HEK293 (cell line): ENCODE data around the gene MAGI1.

ENCODE experiments used
- HOXA7 ChIP-seq: sonication (generic); formaldehyde crosslinking; IDR thresholded peaks from 2 replicates; pipeline ENCODE4 v1.8.1; 2022; ENCODE audit warnings: missing genetic modification reagents, borderline replicate concordance
- RBAK ChIP-seq: fragments of 450-650 bp; formaldehyde crosslinking; IDR thresholded peaks from 2 replicates; pipeline ENCODE4 v1.5.1; 2016; ENCODE audit warnings: missing biosample characterization, missing genetic modification characterization
- ZBTB17 ChIP-seq: fragments of 450-650 bp; formaldehyde crosslinking; IDR thresholded peaks from 2 replicates; pipeline ENCODE4 v1.5.1; 2016; ENCODE audit warnings: missing biosample characterization, missing genetic modification characterization
- ZNF274 ChIP-seq, 2 experiments: fragments of 200-500 bp in 1 of 2; fragments of 450-650 bp in 1 of 2; sonication (Bioruptor generic) in 1 of 2; formaldehyde crosslinking in 1 of 2; IDR thresholded peaks; 2 replicates each; pipeline versions ENCODE4 v1.5.1 to v1.6.1; 2014 to 2016; ENCODE audit warnings: borderline replicate concordance in 1 of 2, inconsistent platforms in 1 of 2, low read length in 1 of 2, missing biosample characterization in 1 of 2, missing genetic modification characterization in 1 of 2
- ZNF433 ChIP-seq: fragments of 450-650 bp; formaldehyde crosslinking; IDR thresholded peaks from 2 replicates; pipeline ENCODE4 v1.5.1; 2016; ENCODE audit warnings: missing biosample characterization, missing genetic modification characterization, low read depth
- ZNF623 ChIP-seq: fragments of 450-650 bp; formaldehyde crosslinking; IDR thresholded peaks from 2 replicates; pipeline ENCODE4 v1.5.1; 2016; ENCODE audit warnings: missing biosample characterization, missing genetic modification characterization
- TF ChIP-seq, protein P1 (sequence below): fragments of 450-650 bp; formaldehyde crosslinking; IDR thresholded peaks from 2 replicates; pipeline ENCODE4 v1.5.1; 2016; ENCODE audit warnings: missing biosample characterization, missing genetic modification characterization
- TF ChIP-seq, protein P2 (sequence below): fragments of 450-650 bp; formaldehyde crosslinking; IDR thresholded peaks from 2 replicates; pipeline ENCODE4 v1.5.1; 2016; ENCODE audit warnings: missing biosample characterization, missing genetic modification characterization
- TF ChIP-seq, protein P3 (sequence below): fragments of 450-650 bp; IDR thresholded peaks from 2 replicates; pipeline ENCODE4 v1.5.1; 2018; ENCODE audit warnings: missing biosample characterization, mild to moderate bottlenecking, missing genetic modification characterization

DNA sequence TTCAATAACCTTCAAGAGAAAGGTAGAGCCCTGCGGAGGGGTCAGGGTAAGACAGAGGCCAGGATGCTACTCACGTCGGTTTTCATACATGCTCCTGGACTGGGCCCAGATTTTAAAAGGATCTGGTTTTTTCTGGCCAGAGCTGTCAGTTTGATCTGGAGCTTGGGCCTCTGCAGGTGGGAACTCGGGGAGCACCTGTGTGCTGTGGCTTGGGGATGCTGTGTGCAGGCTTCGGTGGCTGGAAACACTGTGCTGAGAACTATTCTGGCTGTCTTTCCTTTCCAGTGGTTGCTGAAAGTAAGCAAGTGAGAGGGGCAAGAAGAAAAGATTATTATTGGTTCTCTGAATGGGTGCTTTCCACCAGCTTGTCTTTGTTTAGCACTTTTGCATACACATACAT lies 647.6 kb downstream of the MAGI1 start:
- TF ChIP-seq, protein P1, sequence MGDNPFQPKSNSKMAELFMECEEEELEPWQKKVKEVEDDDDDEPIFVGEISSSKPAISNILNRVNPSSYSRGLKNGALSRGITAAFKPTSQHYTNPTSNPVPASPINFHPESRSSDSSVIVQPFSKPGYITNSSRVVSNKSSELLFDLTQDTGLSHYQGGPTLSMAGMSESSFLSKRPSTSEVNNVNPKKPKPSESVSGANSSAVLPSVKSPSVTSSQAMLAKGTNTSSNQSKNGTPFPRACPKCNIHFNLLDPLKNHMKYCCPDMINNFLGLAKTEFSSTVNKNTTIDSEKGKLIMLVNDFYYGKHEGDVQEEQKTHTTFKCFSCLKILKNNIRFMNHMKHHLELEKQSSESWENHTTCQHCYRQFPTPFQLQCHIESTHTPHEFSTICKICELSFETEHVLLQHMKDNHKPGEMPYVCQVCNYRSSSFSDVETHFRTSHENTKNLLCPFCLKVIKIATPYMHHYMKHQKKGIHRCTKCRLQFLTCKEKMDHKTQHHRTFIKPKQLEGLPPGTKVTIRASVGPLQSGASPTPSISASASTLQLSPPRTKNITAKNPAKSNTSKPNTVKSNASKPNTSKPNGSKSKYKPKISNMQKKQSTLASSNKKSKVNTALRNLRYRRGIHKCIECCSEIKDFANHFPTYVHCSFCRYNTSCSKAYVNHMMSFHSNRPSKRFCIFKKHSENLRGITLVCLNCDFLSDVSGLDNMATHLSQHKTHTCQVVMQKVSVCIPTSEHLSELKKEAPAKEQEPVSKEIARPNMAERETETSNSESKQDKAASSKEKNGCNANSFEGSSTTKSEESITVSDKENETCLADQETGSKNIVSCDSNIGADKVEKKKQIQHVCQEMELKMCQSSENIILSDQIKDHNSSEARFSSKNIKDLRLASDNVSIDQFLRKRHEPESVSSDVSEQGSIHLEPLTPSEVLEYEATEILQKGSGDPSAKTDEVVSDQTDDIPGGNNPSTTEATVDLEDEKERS (tag by site-specific recombination) = no peak
- TF ChIP-seq ZNF433 (no peak), HOXA7 (CRISPR knock-in tag) (no peak), ZBTB17 (tag by site-specific recombination) (no peak), RBAK (tag by site-specific recombination) (no peak), ZNF623 (tag by site-specific recombination) (no peak), ZNF274 (IDR thresholded peaks at IDR 0.05; ENCODE audit: low read length) (no peak), ZNF274 (tag by site-specific recombination; IDR thresholded peaks at IDR 0.05; ENCODE audit: borderline replicate concordance) (no peak)
- TF ChIP-seq, protein P2, sequence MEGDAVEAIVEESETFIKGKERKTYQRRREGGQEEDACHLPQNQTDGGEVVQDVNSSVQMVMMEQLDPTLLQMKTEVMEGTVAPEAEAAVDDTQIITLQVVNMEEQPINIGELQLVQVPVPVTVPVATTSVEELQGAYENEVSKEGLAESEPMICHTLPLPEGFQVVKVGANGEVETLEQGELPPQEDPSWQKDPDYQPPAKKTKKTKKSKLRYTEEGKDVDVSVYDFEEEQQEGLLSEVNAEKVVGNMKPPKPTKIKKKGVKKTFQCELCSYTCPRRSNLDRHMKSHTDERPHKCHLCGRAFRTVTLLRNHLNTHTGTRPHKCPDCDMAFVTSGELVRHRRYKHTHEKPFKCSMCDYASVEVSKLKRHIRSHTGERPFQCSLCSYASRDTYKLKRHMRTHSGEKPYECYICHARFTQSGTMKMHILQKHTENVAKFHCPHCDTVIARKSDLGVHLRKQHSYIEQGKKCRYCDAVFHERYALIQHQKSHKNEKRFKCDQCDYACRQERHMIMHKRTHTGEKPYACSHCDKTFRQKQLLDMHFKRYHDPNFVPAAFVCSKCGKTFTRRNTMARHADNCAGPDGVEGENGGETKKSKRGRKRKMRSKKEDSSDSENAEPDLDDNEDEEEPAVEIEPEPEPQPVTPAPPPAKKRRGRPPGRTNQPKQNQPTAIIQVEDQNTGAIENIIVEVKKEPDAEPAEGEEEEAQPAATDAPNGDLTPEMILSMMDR (tag by site-specific recombination) = no peak
- TF ChIP-seq, protein P3, sequence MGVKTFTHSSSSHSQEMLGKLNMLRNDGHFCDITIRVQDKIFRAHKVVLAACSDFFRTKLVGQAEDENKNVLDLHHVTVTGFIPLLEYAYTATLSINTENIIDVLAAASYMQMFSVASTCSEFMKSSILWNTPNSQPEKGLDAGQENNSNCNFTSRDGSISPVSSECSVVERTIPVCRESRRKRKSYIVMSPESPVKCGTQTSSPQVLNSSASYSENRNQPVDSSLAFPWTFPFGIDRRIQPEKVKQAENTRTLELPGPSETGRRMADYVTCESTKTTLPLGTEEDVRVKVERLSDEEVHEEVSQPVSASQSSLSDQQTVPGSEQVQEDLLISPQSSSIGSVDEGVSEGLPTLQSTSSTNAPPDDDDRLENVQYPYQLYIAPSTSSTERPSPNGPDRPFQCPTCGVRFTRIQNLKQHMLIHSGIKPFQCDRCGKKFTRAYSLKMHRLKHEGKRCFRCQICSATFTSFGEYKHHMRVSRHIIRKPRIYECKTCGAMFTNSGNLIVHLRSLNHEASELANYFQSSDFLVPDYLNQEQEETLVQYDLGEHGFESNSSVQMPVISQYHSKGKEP = no peak
